ENCODE measurements around the gene SELE. TPM values are rescaled to one million over a fixed set of nuclear protein-coding genes. Genes with fewer than 3 reads are reported as not detected.

SELE gene
- total and polyA plus RNA-seq, 9 of the 15 experiments (the other 6 are each of a cell fraction or from before 2014, with no cell fraction given): 0.08 TPM; not detected in 8

DNA sequence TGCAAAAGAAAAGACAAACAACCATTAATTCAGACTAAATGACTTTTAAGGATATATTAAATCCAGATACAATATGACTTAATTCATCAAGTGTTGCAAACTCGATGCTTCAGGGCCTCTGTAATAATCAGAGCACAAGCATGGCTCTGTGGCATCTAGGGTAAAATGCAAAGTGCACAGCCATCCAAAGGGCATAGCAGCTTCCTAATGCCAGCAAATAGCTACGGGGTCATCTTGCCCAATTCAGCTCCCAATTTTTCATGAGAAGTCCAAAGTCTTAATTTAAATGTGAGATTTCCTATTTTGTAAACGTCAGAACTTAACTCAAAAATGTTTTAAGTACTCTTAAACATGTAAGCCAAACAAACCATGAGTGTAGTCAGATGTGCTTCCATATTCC is 7.9 kb downstream of the SELE start:
- BruUV-seq (replicated peaks): no TSS peak
- FAIRE-seq: no peak
- no peak overlapping the region for H2AFZ ChIP-seq (ENCODE audit: low read depth, low read length)
- peaks cover 2 to 8% of the 10 kb centered on the region in 2 experiments; a peak in 3 of 5 replicates for H3K27me3 ChIP-seq (ENCODE audit: control insufficient read depth in 2 of 2, insufficient read depth in 2 of 2, low read length in 2 of 2)
- no peaks in the 10 kb centered on the region for H3K9me3 ChIP-seq (replicated peaks; ENCODE audit: control insufficient read depth, insufficient read depth, low read depth, low read length)
- H3K9ac ChIP-seq (ENCODE audit: insufficient read depth in 1 of 2, low read depth in 2 of 2, low read length in 2 of 2): no peak overlapping the region
- intact Hi-C loops (cut with micrococcal nuclease) (no loop called here), in situ Hi-C loops (cut with MboI) (no loop called here)
- no peaks in the 10 kb centered on the region for H3K4me1 ChIP-seq (replicated peaks in 1 of 2; ENCODE audit: control insufficient read depth in 2 of 2, insufficient read depth in 2 of 2, low read length in 2 of 2)
- DNase-seq (ENCODE audit: extremely low read depth in 1 of 4, low spot score in 3 of 4): no peak
- H3K79me2 ChIP-seq (ENCODE audit: control insufficient read depth, insufficient read depth, low read length): no peaks in the 10 kb centered on the region
- 0% methylated on average over 3 of the region's 3 CpGs for WGBS (ENCODE audit: insufficient coverage, low coverage, missing lambda C conversion rate)
- no peak for ATAC-seq
- ChIA-PET CTCF (ENCODE audit: low intra/inter-chr PET ratio) (no interaction called here), POLR2A (no interaction called here)
- no peaks in the 10 kb centered on the region for H3K9me1 ChIP-seq (ENCODE audit: control insufficient read depth, insufficient read depth, low read length)
- no peak overlapping the region for H3K4me2 ChIP-seq (ENCODE audit: insufficient read depth, low read length)
- no peaks in the 10 kb centered on the region for H3K36me3 ChIP-seq (ENCODE audit: control insufficient read depth, insufficient read depth, low read length)
- H3K4me3 ChIP-seq: no peak overlapping the region
- H3K27ac ChIP-seq (ENCODE audit: extremely low read depth, low read depth, low read length): no peak overlapping the region
- TF ChIP-seq STAT5A (IDR thresholded peaks at IDR 0.05; ENCODE audit: borderline replicate concordance, low read length) (no peak), ZC3H11A (IDR thresholded peaks at IDR 0.05; ENCODE audit: low read depth, low read length) (no peak), TFAM (CRISPR knock-in tag; conservative IDR thresholded peaks at IDR 0.05) (no peak), PURB (CRISPR knock-in tag; IDR thresholded peaks at IDR 0.05; ENCODE audit: low read depth) (no peak), NFXL1 (CRISPR knock-in tag; IDR thresholded peaks at IDR 0.05) (no peak), HDAC1 (IDR thresholded peaks at IDR 0.05) (no peak), GABPB2 (CRISPR knock-in tag; conservative IDR thresholded peaks at IDR 0.05) (no peak), SNIP1 (IDR thresholded peaks at IDR 0.05; ENCODE audit: low read depth) (no peak), POLR2G (IDR thresholded peaks at IDR 0.05; ENCODE audit: low read depth, low read length) (no peak), STAG1 (CRISPR knock-in tag; IDR thresholded peaks at IDR 0.05; ENCODE audit: borderline replicate concordance) (no peak)
- TF ChIP-seq, protein P1, sequence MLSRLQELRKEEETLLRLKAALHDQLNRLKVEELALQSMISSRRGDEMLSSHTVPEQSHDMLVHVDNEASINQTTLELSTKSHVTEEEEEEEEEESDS (CRISPR knock-in tag; IDR thresholded peaks at IDR 0.05): no peak
- TF ChIP-seq, protein P2, sequence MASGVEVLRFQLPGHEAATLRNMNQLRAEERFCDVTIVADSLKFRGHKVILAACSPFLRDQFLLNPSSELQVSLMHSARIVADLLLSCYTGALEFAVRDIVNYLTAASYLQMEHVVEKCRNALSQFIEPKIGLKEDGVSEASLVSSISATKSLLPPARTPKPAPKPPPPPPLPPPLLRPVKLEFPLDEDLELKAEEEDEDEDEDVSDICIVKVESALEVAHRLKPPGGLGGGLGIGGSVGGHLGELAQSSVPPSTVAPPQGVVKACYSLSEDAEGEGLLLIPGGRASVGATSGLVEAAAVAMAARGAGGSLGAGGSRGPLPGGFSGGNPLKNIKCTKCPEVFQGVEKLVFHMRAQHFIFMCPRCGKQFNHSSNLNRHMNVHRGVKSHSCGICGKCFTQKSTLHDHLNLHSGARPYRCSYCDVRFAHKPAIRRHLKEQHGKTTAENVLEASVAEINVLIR (CRISPR knock-in tag; IDR thresholded peaks at IDR 0.05): no peak
- no peaks in the 10 kb centered on the region for H4K20me1 ChIP-seq (replicated peaks; ENCODE audit: control insufficient read depth, insufficient read depth, low read length)

All from K562 (cell line).